Measurements from ENCODE around the gene TOMT. TPM values are rescaled to one million over a fixed set of nuclear protein-coding genes. Genes with fewer than 3 reads are reported as not detected.

TOMT gene
- total and polyA plus RNA-seq, 2 of the 13 experiments (the other 11 are each of a cell fraction or from before 2014, with no cell fraction given), result not detected

DNA sequence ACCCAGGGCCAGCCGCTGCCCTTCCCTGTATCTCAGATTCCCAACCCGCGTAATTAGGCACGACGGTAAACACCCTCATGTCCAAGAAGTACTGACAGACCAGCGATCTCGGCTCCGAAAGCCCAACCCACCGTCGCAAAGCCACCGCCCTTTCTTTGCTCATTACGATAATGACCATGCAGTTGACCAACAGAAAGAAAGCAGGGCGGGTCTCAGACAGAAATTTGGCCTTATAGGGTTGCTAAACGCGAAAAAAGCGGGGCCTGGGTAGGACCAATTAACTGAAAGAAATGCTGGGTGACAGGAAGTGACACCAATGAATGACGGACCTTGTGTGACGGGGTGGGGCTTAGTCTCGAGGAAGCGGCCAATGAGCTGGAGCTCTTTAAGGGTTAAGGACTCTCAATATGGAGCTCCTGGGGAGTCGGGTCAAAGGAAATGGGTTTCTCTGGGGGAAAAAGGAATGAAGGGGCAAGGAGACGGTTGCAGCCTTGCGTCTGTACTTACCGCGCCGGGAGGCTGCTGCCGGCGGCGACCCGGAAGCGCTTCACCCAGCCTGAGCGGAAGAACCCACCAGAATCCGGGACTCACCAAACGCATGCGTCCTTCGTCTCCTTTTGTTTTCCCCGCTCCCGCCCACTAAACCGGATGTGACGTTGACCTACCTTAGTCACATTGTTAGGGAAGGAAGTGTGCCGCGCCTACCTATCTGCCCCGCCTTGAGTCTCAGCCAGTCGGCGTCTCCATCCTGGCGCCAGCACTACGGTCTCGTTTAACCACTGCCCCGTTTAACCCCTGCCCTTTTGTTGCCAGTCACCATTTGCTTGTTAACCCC is 6.6 kb downstream of the TOMT start, which contains the start of gene ANAPC15 (continued):
- TF ChIP-seq, protein P1, sequence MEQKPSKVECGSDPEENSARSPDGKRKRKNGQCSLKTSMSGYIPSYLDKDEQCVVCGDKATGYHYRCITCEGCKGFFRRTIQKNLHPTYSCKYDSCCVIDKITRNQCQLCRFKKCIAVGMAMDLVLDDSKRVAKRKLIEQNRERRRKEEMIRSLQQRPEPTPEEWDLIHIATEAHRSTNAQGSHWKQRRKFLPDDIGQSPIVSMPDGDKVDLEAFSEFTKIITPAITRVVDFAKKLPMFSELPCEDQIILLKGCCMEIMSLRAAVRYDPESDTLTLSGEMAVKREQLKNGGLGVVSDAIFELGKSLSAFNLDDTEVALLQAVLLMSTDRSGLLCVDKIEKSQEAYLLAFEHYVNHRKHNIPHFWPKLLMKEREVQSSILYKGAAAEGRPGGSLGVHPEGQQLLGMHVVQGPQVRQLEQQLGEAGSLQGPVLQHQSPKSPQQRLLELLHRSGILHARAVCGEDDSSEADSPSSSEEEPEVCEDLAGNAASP (CRISPR knock-in tag; IDR thresholded peaks at IDR 0.05; ENCODE audit: borderline replicate concordance), result no peak; the same call in 1 of the 2 replicates
- TF ChIP-seq ZNF556 (CRISPR knock-in tag; IDR thresholded peaks at IDR 0.05; ENCODE audit: borderline replicate concordance) (0 out of 2 replicates have a peak, but pooled peaks have one; percentile 49), ZNF496 (CRISPR knock-in tag; IDR thresholded peaks at IDR 0.05; ENCODE audit: insufficient replicate concordance) (no peak), MED1 (CRISPR knock-in tag; IDR thresholded peaks at IDR 0.05) (peak; percentile 66), MIER3 (CRISPR knock-in tag; IDR thresholded peaks at IDR 0.05; ENCODE audit: borderline replicate concordance) (peak; percentile 52), ZNF782 (CRISPR knock-in tag; IDR thresholded peaks at IDR 0.05; ENCODE audit: borderline replicate concordance) (no peak), RBAK (CRISPR knock-in tag; IDR thresholded peaks at IDR 0.05) (no peak), NCOA2 (CRISPR knock-in tag; IDR thresholded peaks at IDR 0.05) (0 out of 2 replicates have a peak, but pooled peaks have one; percentile 42), SAFB2 (CRISPR knock-in tag; IDR thresholded peaks at IDR 0.05; ENCODE audit: borderline replicate concordance, low read depth) (peak; percentile 44; the same call in 1 of the 2 replicates), IKZF1 (IDR thresholded peaks at IDR 0.05) (no peak), NFYC (CRISPR knock-in tag; IDR thresholded peaks at IDR 0.05) (peak; percentile 89), ZNF660 (CRISPR knock-in tag; IDR thresholded peaks at IDR 0.05; ENCODE audit: borderline replicate concordance, low read depth) (no peak), XRCC5 (optimal IDR thresholded peaks at IDR 0.05; ENCODE audit: low read length) (no peak), ZNF441 (CRISPR knock-in tag; IDR thresholded peaks at IDR 0.05; ENCODE audit: borderline replicate concordance) (no peak), RXRB (CRISPR knock-in tag; IDR thresholded peaks at IDR 0.05; ENCODE audit: borderline replicate concordance) (peak; percentile 51; the same call in 1 of the 2 replicates), HDAC2 (CRISPR knock-in tag; IDR thresholded peaks at IDR 0.05) (no peak), NFYB (CRISPR knock-in tag; IDR thresholded peaks at IDR 0.05) (peak; percentile 88)
- TF ChIP-seq, protein P2, sequence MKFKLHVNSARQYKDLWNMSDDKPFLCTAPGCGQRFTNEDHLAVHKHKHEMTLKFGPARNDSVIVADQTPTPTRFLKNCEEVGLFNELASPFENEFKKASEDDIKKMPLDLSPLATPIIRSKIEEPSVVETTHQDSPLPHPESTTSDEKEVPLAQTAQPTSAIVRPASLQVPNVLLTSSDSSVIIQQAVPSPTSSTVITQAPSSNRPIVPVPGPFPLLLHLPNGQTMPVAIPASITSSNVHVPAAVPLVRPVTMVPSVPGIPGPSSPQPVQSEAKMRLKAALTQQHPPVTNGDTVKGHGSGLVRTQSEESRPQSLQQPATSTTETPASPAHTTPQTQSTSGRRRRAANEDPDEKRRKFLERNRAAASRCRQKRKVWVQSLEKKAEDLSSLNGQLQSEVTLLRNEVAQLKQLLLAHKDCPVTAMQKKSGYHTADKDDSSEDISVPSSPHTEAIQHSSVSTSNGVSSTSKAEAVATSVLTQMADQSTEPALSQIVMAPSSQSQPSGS (CRISPR knock-in tag; IDR thresholded peaks at IDR 0.05), result peak; percentile 41; the same call in 1 of the 2 replicates
- TF ChIP-seq, protein P3, sequence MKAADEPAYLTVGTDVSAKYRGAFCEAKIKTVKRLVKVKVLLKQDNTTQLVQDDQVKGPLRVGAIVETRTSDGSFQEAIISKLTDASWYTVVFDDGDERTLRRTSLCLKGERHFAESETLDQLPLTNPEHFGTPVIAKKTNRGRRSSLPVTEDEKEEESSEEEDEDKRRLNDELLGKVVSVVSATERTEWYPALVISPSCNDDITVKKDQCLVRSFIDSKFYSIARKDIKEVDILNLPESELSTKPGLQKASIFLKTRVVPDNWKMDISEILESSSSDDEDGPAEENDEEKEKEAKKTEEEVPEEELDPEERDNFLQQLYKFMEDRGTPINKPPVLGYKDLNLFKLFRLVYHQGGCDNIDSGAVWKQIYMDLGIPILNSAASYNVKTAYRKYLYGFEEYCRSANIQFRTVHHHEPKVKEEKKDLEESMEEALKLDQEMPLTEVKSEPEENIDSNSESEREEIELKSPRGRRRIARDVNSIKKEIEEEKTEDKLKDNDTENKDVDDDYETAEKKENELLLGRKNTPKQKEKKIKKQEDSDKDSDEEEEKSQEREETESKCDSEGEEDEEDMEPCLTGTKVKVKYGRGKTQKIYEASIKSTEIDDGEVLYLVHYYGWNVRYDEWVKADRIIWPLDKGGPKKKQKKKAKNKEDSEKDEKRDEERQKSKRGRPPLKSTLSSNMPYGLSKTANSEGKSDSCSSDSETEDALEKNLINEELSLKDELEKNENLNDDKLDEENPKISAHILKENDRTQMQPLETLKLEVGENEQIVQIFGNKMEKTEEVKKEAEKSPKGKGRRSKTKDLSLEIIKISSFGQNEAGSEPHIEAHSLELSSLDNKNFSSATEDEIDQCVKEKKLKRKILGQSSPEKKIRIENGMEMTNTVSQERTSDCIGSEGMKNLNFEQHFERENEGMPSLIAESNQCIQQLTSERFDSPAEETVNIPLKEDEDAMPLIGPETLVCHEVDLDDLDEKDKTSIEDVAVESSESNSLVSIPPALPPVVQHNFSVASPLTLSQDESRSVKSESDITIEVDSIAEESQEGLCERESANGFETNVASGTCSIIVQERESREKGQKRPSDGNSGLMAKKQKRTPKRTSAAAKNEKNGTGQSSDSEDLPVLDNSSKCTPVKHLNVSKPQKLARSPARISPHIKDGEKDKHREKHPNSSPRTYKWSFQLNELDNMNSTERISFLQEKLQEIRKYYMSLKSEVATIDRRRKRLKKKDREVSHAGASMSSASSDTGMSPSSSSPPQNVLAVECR (CRISPR knock-in tag; IDR thresholded peaks at IDR 0.05; ENCODE audit: borderline replicate concordance), result peak; percentile 77
- TF ChIP-seq, protein P4, sequence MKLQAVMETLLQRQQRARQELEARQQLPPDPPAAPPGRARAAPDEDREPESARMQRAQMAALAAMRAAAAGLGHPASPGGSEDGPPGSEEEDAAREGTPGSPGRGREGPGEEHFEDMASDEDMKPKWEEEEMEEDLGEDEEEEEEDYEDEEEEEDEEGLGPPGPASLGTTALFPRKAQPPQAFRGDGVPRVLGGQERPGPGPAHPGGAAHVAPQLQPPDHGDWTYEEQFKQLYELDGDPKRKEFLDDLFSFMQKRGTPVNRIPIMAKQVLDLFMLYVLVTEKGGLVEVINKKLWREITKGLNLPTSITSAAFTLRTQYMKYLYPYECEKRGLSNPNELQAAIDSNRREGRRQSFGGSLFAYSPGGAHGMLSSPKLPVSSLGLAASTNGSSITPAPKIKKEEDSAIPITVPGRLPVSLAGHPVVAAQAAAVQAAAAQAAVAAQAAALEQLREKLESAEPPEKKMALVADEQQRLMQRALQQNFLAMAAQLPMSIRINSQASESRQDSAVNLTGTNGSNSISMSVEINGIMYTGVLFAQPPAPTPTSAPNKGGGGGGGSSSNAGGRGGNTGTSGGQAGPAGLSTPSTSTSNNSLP (IDR thresholded peaks at IDR 0.05; ENCODE audit: low read depth, low read length), result 0 out of 2 replicates have a peak, but pooled peaks have one; percentile 14

Data from HepG2 (cell line).